Adrenal gland (tissue), 12 donors: ENCODE data around the gene SLC2A13. TPM values are rescaled to one million over a fixed set of nuclear protein-coding genes. Genes with fewer than 3 reads are reported as not detected.

Source experiments
- DNase-seq, 7 donors: peaks; one replicate each; pipeline ENCODE4 v3.0.0-alpha.2; 2019 to 2020
- H3K27ac ChIP-seq, 5 donors: fragments of 200-600 bp; sonication (generic) in 4 of 5; 1 replicate in 3 of 5; 2 replicates in 2 of 5; pipeline versions ENCODE4 v1.5.1 to v1.8.0; 2016 to 2020; ENCODE audit warnings: mild to moderate bottlenecking in 1 of 5
- H3K27me3 ChIP-seq: fragments of 200-600 bp; 2 replicates; pipeline ENCODE4 v1.8.0; 2021
- H3K36me3 ChIP-seq, 2 donors: fragments of 200-600 bp; replicated peaks in 1 of 2; 1 replicate in 1 of 2; 2 replicates in 1 of 2; pipeline versions ENCODE4 v1.5.1 to v1.8.0; 2018 to 2022
- H3K4me1 ChIP-seq, 2 donors: fragments of 200-600 bp; replicated peaks in 1 of 2; 1 replicate in 1 of 2; 2 replicates in 1 of 2; pipeline versions ENCODE4 v1.5.1 to v1.8.0; 2018 to 2021
- H3K4me3 ChIP-seq, 4 donors: fragments of 200-600 bp; sonication (generic) in 3 of 4; one replicate each; pipeline ENCODE4 v1.5.1; 2016 to 2018
- H3K9me3 ChIP-seq, 3 donors: fragments of 200-600 bp; sonication (generic) in 1 of 3; replicated peaks in 1 of 3; 1 replicate in 2 of 3; 2 replicates in 1 of 3; pipeline versions ENCODE4 v1.5.1 to v1.8.0; 2016 to 2021
- POLR2A ChIP-seq, 2 donors: fragments of 450-650 bp; IDR thresholded peaks; one replicate each; pipeline ENCODE4 v1.6.1; 2017; ENCODE audit warnings: antibody characterized with exemption in 2 of 2, mild to moderate bottlenecking in 2 of 2, moderate library complexity in 1 of 2
- WGBS, 4 donors: extraction: QIAGEN DNeasy Blood & Tissue Kit in 2 of 4; methylation state at CpG; one replicate each; pipeline versions ENCODE4 v1.1.5 to v1.1.7; 2013 to 2017; 5-methylcytosine and 5-hydroxymethylcytosine counted together
- intact Hi-C, 2 donors: fragments of 100-400 bp; cut with DNase I; formaldehyde crosslinking; loops; one replicate each; pipeline versions ENCODE4 v1.14.1 to v1.15.0; 2022 to 2023
- polyA plus RNA-seq, 3 donors: library from polyadenylated mRNA; stranded (reverse); fragments of 200-250 nt in 2 of 3; fragments of 350-450 nt in 1 of 3; fragmentation: Illumina TruSeq in 1 of 3; extraction: RNeasy Lipid Tissue Mini Kit (QIAGEN cat#74804) in 1 of 3; gene quantifications; one replicate each; pipeline ENCODE4 v1.2.3, GENCODE V29; 2013 to 2014
- total RNA-seq, 9 donors: library from RNA; depleted of rRNA in 4 of 9; stranded (reverse); fragments of >200 nt in 4 of 9; fragments of 120-200 nt in 1 of 9; fragmentation: NEBNext Ultra II Directional in 1 of 9; extraction: Animal tissue kit (Norgen Biotek cat#: 25700) in 1 of 9; gene quantifications; one replicate each; pipeline versions ENCODE4 v1.1.0 to v1.2.4, GENCODE V29; 2013 to 2023
- TF ChIP-seq, protein P1 (sequence below), 6 experiments: fragments of 450-650 bp in 4 of 6; fragments of 200-600 bp in 2 of 6; sonication (generic) in 1 of 6; IDR thresholded peaks; 1 replicate in 5 of 6; 2 replicates in 1 of 6; pipeline versions ENCODE4 v1.5.1 to v1.8.0; 2016 to 2021; ENCODE audit warnings: antibody characterized with exemption in 6 of 6, mild to moderate bottlenecking in 2 of 6, moderate library complexity in 1 of 6
- donor health status: healthy with polysubstance abuse.
- donor health status: Bipolar disorder and iron deficiency.
- donor health status: DM: yes; HTN: yes; CAD: no.
- donor health status: DM: no; HTN: no; CAD: no.
- donor health status: DM: no; HTN: no; CAD: no.
- donor health status: DM: yes; HTN: yes; CAD: no.

Gene SLC2A13
- total and polyA plus RNA-seq, 12 donors: 3.5 to 49.1 (median 27.0) TPM

GRCh38 chr12:39835517-39836489, 270.1 kb downstream of the SLC2A13 start:
- Histone ChIP-seq H3K27me3 (no peaks in the 10 kb centered on the region), H3K36me3 (no peaks in the 10 kb centered on the region), H3K4me1 (peaks cover 0 to 10% of the 10 kb centered on the region in 2 donors), H3K27ac (no peak overlapping the region), H3K9me3 (no peaks in the 10 kb centered on the region), H3K4me3 (no peak overlapping the region)
- intact Hi-C loops: no loop called here
- DNase-seq: no peak
- TF ChIP-seq POLR2A (IDR thresholded peaks at IDR 0.05): no peak
- TF ChIP-seq, protein P1, sequence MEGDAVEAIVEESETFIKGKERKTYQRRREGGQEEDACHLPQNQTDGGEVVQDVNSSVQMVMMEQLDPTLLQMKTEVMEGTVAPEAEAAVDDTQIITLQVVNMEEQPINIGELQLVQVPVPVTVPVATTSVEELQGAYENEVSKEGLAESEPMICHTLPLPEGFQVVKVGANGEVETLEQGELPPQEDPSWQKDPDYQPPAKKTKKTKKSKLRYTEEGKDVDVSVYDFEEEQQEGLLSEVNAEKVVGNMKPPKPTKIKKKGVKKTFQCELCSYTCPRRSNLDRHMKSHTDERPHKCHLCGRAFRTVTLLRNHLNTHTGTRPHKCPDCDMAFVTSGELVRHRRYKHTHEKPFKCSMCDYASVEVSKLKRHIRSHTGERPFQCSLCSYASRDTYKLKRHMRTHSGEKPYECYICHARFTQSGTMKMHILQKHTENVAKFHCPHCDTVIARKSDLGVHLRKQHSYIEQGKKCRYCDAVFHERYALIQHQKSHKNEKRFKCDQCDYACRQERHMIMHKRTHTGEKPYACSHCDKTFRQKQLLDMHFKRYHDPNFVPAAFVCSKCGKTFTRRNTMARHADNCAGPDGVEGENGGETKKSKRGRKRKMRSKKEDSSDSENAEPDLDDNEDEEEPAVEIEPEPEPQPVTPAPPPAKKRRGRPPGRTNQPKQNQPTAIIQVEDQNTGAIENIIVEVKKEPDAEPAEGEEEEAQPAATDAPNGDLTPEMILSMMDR (IDR thresholded peaks at IDR 0.05): no peak
- WGBS, 4 donors: 89 to 90% (median 89%) methylated on average over 4 of the region's 4 CpGs

- TF ChIP-seq, protein P1 (IDR thresholded peaks at IDR 0.05): no peak
- no peak for TF ChIP-seq POLR2A (IDR thresholded peaks at IDR 0.05)
- no peaks in the 10 kb centered on the region for H3K9me3 ChIP-seq
- H3K27ac ChIP-seq: peak overlapping the region in 2 of 5 donors; percentile 10 to 43
- H3K4me3 ChIP-seq: no peak overlapping the region
- DNase-seq: no peak
- H3K4me1 ChIP-seq: peaks cover 0 to 10% of the 10 kb centered on the region in 2 donors
- 26 to 63% (median 33%) methylated on average over 1 of the region's 1 CpG for WGBS, 4 donors
- H3K27me3 ChIP-seq: no peaks in the 10 kb centered on the region
- no peaks in the 10 kb centered on the region for H3K36me3 ChIP-seq
- intact Hi-C loops: no loop called here
Observed at GRCh38 chr12:39831587-39832315, 274.1 kb downstream of the SLC2A13 start.

DNA sequence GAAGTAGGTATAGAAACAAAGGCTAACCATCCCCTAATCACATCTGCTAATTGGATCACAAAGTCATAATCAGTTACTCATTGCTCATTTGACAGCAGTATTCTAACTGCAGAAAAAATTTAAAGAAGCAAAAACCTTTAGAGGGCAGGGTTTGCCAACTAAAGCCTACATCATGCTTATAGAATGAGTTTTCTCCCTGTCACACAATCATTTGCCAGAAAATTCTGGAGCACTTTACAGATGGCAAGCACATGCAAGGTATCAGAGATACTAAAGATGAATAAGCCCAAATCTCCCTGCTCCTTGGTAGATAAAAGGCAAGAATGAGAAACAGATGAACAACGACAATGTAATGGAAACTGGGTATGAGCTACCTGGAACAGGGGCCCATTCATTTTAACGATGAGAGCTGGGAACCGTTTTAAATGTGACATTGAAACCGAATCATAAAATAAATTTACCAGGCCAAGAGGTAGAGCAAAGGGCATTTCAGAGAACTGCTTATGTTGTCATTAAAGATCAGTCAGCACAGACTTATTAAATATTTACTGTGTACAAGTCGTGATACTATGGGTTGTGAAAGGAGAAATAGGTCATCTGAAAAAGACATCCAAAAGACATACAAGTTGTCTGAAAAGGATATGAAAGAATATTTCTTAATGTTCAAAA, 274.9 kb downstream of the SLC2A13 start:
- H3K36me3 ChIP-seq: no peaks in the 10 kb centered on the region
- peak overlapping the region in 1 of 5 donors; percentile 43 for H3K27ac ChIP-seq
- H3K27me3 ChIP-seq: no peaks in the 10 kb centered on the region
- no peak for DNase-seq
- WGBS, 4 donors: 89 to 95% (median 93%) methylated on average over 5 of the region's 5 CpGs
- intact Hi-C loops: no loop called here
- H3K4me1 ChIP-seq: peaks cover 0 to 10% of the 10 kb centered on the region in 2 donors
- H3K9me3 ChIP-seq: no peaks in the 10 kb centered on the region
- TF ChIP-seq POLR2A (IDR thresholded peaks at IDR 0.05): no peak
- TF ChIP-seq, protein P1 (IDR thresholded peaks at IDR 0.05): no peak
- H3K4me3 ChIP-seq: no peak overlapping the region

DNA sequence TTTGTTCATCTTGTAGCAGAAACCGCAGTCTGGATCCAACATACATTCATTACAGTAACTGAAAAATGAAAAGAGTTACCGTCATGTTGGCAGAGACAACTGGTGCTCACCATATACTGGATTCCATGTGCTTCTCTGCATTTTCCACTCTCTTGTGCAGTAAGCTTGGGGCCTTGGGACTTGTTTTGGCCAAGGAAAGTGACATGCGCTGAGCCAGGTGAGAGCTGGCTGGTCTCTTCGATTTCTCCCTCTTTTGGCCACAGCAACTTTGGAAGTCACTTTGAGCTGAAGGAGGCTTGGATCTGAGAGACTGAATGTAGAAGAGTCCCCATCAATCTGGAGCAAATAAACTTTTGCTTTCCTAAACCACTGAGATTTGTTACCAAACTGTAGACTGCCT, 275.7 kb downstream of the SLC2A13 start:
- TF ChIP-seq, protein P1 (IDR thresholded peaks at IDR 0.05): no peak
- TF ChIP-seq POLR2A (IDR thresholded peaks at IDR 0.05): no peak
- H3K27me3 ChIP-seq: no peaks in the 10 kb centered on the region
- no peak overlapping the region for H3K27ac ChIP-seq
- no peaks in the 10 kb centered on the region for H3K36me3 ChIP-seq
- DNase-seq: no peak
- no peaks in the 10 kb centered on the region for H3K9me3 ChIP-seq
- intact Hi-C loops: no loop called here
- no peak overlapping the region for H3K4me3 ChIP-seq
- WGBS, 4 donors: 98 to 100% (median 98%) methylated on average over 4 of the region's 4 CpGs
- H3K4me1 ChIP-seq: peaks cover 0 to 10% of the 10 kb centered on the region in 2 donors
